Kidney (tissue), 14 donors: ENCODE results near the gene SARM1. TPM values are rescaled to one million over a fixed set of nuclear protein-coding genes. Genes with fewer than 3 reads are reported as not detected.

Experiments
- DNase-seq, 5 donors: peaks; one replicate each; pipeline ENCODE4 v3.0.0-alpha.2; 2013 to 2020
- FAIRE-seq: peaks from 2 replicates; lab custom pipeline; 2012; peaks lifted over from hg19 to GRCh38; lab: Jason Lieb, UNC
- H3K27ac ChIP-seq, 2 donors: one replicate each; pipeline ENCODE4 v1.7.0; 2013; ENCODE audit warnings: low read depth in 2 of 2, low read length in 2 of 2, inconsistent platforms in 1 of 2
- H3K27me3 ChIP-seq: one replicate; pipeline ENCODE4 v1.7.1; 2013; ENCODE audit warnings: low read length, inconsistent platforms; ENCODE audit not compliant: control insufficient read depth, insufficient read depth
- H3K36me3 ChIP-seq, 3 donors: one replicate each; pipeline versions ENCODE4 v1.7.0 to v1.7.1; 2013; ENCODE audit warnings: low read length in 3 of 3, control low read depth in 1 of 3, inconsistent platforms in 1 of 3; ENCODE audit not compliant: insufficient read depth in 3 of 3, control insufficient read depth in 2 of 3
- H3K4me1 ChIP-seq, 3 donors: one replicate each; pipeline versions ENCODE4 v1.7.0 to v1.7.1; 2013; ENCODE audit warnings: low read length in 3 of 3, inconsistent platforms in 1 of 3, low read depth in 1 of 3; ENCODE audit not compliant: control insufficient read depth in 2 of 3, insufficient read depth in 2 of 3
- H3K4me3 ChIP-seq, 3 donors: one replicate each; pipeline versions ENCODE4 v1.7.0 to v1.8.1; 2013; ENCODE audit warnings: low read length in 3 of 3, control low read depth in 1 of 3, inconsistent platforms in 1 of 3
- H3K9ac ChIP-seq, 3 donors: one replicate each; pipeline versions ENCODE4 v1.7.0 to v1.7.1; 2013; ENCODE audit warnings: low read length in 3 of 3, control low read depth in 1 of 3, inconsistent platforms in 1 of 3
- H3K9me3 ChIP-seq, 3 donors: one replicate each; pipeline versions ENCODE4 v1.7.0 to v1.7.1; 2013; ENCODE audit warnings: low read length in 3 of 3, control low read depth in 1 of 3, inconsistent platforms in 1 of 3; ENCODE audit not compliant: control insufficient read depth in 2 of 3, insufficient read depth in 1 of 3
- intact Hi-C: fragments of 100-400 bp; cut with DNase I; formaldehyde crosslinking; loops from one replicate; pipeline ENCODE4 v1.11.1; 2022
- polyA plus RNA-seq: library from polyadenylated mRNA; stranded (reverse); fragments of 350-450 nt; fragmentation: Illumina TruSeq; extraction: RNeasy Lipid Tissue Mini Kit (QIAGEN cat#74804); gene quantifications from one replicate; pipeline ENCODE4 v1.2.3, GENCODE V29; 2014; ENCODE audit warnings: low read depth, low replicate concordance; ENCODE audit not compliant: insufficient read depth
- total RNA-seq: library from RNA; stranded (reverse); fragmentation: NEBNext Ultra II Directional; extraction: Animal tissue kit (Norgen Biotek cat#: 25700); gene quantifications from one replicate; pipeline ENCODE4 v1.2.1, GENCODE V29; 2021
- TF ChIP-seq, protein P1 (sequence below): IDR thresholded peaks from 3 replicates; pipeline ENCODE4 v1.5.1; 2012; ENCODE audit warnings: mild to moderate bottlenecking, moderate library complexity, borderline replicate concordance; ENCODE audit not compliant: insufficient read depth; ENCODE audit errors: extremely low read depth
- donor health status: control.
- donor health status: control.
- donor health status: control.
- donor health status: control.
- donor health status: control.
- donor health status: DM: yes; HTN: yes; CAD: no.
- donor health status: Normal renal cell carcinoma (clear cell type).

SARM1 gene
- total and polyA plus RNA-seq, 2 donors from 2014 or later, result 10.4 to 23.8 TPM

DNA sequence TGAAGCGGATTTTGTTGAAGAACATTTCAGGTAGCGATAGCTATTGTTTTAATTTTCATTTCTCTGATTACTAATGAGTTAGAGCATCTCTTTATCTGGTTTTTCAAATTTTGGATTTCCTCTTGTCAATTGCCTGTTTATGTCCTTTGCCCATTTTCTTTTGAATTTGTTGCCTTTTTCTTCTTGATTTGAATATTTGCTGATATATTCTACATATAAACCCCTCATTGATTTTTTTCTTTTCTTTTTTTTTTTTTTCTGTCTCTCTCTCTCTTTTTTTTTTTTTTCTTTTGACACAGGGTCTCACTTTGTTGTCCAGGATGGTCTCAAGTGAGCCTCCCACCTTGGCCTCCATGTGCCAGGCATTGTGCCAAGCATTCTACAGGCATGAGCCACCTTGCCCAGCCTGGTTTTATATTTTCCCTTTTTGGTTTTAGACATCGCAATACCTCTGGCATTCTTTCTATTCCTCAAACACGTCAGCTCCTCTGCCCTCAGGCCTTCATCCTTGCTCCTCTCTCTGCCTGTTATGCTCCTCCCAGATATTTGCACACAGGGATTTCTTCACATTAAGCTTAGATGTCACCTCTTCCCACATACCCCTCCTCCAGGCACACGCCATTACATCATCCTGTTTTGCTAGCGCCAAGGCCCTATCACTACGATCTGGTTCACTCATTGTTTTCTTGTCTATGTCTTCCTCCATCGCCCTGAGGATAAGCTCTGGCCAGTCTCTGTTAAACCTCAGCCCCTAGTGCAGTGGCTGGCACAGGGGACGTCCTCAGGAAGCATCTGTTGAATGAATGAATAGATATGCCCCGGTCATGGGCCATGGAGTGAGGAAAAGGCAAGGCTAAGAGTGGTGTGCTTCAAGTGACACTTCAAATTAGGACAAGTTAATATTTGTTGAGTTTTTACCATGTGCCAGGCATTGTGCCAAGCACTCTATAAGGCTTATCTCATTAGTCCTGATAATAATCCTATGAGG is 8.6 kb downstream of the SARM1 start:
- peaks cover 0 to 13% (median 0%) of the 10 kb centered on the region in 3 donors for H3K4me1 ChIP-seq
- FAIRE-seq (no peak), DNase-seq (no peak)
- no peak overlapping the region for H3K4me3 ChIP-seq
- H3K36me3 ChIP-seq, result no peaks in the 10 kb centered on the region
- TF ChIP-seq, protein P1, sequence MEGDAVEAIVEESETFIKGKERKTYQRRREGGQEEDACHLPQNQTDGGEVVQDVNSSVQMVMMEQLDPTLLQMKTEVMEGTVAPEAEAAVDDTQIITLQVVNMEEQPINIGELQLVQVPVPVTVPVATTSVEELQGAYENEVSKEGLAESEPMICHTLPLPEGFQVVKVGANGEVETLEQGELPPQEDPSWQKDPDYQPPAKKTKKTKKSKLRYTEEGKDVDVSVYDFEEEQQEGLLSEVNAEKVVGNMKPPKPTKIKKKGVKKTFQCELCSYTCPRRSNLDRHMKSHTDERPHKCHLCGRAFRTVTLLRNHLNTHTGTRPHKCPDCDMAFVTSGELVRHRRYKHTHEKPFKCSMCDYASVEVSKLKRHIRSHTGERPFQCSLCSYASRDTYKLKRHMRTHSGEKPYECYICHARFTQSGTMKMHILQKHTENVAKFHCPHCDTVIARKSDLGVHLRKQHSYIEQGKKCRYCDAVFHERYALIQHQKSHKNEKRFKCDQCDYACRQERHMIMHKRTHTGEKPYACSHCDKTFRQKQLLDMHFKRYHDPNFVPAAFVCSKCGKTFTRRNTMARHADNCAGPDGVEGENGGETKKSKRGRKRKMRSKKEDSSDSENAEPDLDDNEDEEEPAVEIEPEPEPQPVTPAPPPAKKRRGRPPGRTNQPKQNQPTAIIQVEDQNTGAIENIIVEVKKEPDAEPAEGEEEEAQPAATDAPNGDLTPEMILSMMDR, result no peak
- H3K27me3 ChIP-seq, result peaks cover 2% of the 10 kb centered on the region
- no peak overlapping the region for H3K27ac ChIP-seq
- intact Hi-C loops, result no loop called here
- H3K9me3 ChIP-seq, result no peaks in the 10 kb centered on the region
- H3K9ac ChIP-seq, result no peak overlapping the region

DNA sequence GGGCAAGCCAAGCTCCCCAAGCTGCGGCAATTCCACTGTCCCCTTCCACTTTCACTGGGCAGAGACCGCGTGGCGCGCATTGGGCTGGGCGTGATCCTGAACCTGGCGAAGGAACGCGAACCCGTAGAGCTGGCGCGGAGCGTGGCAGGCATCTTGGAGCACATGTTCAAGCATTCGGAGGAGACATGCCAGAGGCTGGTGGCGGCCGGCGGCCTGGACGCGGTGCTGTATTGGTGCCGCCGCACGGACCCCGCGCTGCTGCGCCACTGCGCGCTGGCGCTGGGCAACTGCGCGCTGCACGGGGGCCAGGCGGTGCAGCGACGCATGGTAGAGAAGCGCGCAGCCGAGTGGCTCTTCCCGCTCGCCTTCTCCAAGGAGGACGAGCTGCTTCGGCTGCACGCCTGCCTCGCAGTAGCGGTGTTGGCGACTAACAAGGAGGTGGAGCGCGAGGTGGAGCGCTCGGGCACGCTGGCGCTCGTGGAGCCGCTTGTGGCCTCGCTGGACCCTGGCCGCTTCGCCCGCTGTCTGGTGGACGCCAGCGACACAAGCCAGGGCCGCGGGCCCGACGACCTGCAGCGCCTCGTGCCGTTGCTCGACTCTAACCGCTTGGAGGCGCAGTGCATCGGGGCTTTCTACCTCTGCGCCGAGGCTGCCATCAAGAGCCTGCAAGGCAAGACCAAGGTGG is 9.8 kb downstream of the SARM1 start:
- intact Hi-C loops, result no loop called here
- Histone ChIP-seq H3K9me3 (no peaks in the 10 kb centered on the region), H3K27me3 (peaks cover 2% of the 10 kb centered on the region), H3K4me3 (peak overlapping the region in 1 of 3 donors; percentile 37), H3K9ac (no peak overlapping the region), H3K4me1 (peaks cover 0 to 16% (median 0%) of the 10 kb centered on the region in 3 donors), H3K27ac (no peak overlapping the region), H3K36me3 (no peaks in the 10 kb centered on the region)
- FAIRE-seq, result no peak
- TF ChIP-seq, protein P1, result peak; percentile 27
- peak in 3 of 5 donors; percentile 60 to 64 (median 62) for DNase-seq

DNA sequence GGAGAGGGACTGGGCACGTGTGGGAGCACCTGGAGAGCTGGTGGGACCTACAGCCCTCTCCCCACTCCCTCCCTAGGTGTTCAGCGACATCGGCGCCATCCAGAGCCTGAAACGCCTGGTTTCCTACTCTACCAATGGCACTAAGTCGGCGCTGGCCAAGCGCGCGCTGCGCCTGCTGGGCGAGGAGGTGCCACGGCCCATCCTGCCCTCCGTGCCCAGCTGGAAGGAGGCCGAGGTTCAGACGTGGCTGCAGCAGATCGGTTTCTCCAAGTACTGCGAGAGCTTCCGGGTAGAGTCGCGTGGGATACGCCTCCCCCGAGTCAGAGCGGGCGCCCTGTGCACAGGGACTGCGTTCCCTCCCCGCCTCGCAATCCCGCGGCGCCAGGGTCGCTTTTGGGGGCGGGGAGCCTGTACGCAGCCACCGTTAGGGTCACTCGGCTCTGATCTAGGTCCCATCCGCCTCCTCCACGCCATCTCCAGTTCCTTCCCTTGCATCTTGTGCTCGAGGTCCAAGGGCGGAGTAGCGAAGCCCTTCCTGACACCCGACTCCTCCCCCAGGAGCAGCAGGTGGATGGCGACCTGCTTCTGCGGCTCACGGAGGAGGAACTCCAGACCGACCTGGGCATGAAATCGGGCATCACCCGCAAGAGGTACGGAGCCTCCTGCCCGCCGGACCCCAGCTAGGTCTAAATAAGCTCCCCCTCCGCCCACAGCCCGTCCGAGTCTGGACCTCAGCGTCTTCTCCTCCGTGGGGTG is 13.0 kb downstream of the SARM1 start:
- TF ChIP-seq, protein P1, result no peak
- peaks cover 0 to 16% (median 0%) of the 10 kb centered on the region in 3 donors for H3K4me1 ChIP-seq
- H3K9me3 ChIP-seq, result no peaks in the 10 kb centered on the region
- peak overlapping the region in 2 of 3 donors; percentile 68 to 72 for H3K9ac ChIP-seq
- FAIRE-seq, result no peak
- peak overlapping the region; percentile 57 to 81 (median 75) for H3K4me3 ChIP-seq
- H3K27ac ChIP-seq, result peak overlapping the region; percentile 40 to 65
- H3K36me3 ChIP-seq, result peaks cover 0 to 6% (median 4%) of the 10 kb centered on the region in 3 donors
- intact Hi-C loops, result no loop called here
- peak in 4 of 5 donors; percentile 59 to 89 (median 72) for DNase-seq
- peaks cover 2% of the 10 kb centered on the region for H3K27me3 ChIP-seq
